CD1c-positive myeloid dendritic cell (primary cell): ENCODE results near the gene GABBR1.
A peak's percentile ranks its signal among the peaks of the same experiment; 100 is the strongest.

Experiments
- DNase-seq: peaks from one replicate; pipeline ENCODE4 v3.0.0-alpha.2; 2016; ENCODE audit errors: extremely low spot score

Gene GABBR1

DNA sequence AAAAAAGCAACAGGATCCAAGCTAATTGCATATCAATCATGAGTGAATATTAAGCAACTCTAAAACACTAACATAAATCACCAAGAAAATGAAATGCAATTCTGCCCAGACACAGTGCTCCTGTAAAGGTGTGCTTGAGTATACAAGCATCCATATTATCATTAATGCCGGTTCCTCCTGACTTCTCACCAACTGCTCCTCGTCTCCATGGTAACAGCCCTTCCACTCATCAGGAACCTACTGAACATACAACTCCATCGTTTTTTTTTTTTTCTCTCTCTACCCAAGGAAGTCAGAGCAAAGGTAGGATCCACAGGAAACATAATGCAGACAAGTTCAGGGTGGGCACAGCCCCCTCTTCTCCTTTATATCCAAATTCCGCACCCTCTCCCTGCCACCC, 12.4 kb downstream of the GABBR1 start:
- DNase-seq: no peak

DNA sequence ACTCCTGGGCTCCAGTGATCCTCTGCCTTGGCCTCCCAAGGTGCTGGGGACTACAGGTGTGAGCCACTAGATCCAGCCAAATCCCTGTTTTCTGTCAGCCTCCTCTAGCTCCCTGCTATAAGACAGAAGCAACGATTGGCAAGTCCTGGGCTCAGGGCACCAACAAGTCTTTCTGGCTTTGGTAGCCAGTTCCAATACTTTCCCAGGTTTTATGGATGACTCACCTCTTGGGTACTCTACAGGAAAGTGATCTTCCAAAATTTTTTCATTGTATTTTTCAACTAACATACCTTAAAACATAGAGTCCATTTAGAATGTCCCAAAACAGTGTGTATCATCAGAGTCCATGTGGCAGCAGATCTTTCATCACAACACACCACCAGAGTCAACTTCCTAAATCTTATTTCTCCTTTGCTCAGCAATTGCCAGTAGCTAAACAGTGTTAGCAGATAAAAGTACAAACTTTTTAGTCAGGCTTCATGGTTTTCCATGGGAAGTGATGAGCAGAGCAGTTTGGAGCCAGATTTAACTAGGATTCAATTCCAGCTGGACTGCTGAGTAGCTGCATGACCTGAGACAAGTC, 13.3 kb downstream of the GABBR1 start:
- DNase-seq: peak; percentile 34

DNA sequence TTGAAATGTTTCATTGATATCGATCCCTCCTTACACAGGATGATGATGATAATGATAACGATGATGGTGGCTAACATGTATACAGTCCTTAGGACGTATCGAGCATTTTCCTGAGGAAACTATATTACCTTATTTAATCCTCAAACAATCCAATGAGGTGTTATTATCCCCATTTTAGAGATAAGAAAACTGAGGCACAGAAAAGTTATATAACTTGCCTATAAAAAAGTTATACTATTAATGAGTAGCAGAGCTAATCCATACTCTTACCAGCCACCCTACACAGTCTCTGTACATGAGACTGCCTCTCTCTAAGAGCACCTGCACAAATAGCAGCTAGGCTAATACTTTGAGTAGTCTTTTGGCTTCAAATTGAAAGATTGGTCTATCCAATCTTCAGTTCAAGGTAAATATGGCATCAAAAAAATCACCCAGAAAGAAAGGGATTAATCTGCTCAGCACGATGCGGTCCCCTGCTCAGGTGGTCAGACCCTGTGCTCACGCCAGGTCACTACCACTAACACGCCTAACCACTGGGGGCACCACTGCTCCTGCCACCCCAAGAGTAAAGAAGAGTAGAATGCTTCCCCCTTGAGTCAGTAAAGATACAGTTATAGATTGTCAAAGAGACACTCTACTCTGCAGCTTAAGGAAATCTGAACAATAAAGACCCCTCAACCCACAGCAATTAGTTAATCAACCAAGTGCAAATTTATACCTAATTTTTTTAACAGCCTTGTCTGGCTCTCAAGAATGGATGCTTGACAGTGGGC, 15.0 kb downstream of the GABBR1 start:
- DNase-seq: no peak

GRCh38 chr6:29611426-29611825, 21.6 kb downstream of the GABBR1 start:
- DNase-seq: no peak

GRCh38 chr6:29610540-29610939, 22.4 kb downstream of the GABBR1 start:
- no peak for DNase-seq

DNA sequence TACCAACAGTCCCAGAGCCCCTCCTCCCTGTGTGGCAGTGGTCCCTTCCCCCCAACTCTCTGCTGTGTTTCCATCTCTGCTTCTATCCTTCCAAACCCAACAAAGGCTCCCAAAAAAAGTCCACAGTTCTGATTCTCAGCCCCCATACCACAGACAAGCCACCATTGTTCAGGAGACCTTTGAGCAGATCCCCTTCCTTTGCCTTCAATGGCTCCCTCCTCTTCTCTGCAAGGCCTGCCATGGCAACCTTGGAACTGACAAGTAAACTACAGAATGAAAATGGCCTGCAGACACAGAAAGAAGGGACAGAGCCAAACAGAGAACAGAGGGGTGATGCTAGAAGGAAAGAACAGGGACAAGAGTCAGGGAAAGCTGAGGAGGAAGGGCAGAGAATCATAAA, 24.9 kb downstream of the GABBR1 start:
- DNase-seq: no peak

- DNase-seq: no peak
These were observed 29.1 kb downstream of the GABBR1 start for GRCh38 chr6:29603930-29604329.

DNA sequence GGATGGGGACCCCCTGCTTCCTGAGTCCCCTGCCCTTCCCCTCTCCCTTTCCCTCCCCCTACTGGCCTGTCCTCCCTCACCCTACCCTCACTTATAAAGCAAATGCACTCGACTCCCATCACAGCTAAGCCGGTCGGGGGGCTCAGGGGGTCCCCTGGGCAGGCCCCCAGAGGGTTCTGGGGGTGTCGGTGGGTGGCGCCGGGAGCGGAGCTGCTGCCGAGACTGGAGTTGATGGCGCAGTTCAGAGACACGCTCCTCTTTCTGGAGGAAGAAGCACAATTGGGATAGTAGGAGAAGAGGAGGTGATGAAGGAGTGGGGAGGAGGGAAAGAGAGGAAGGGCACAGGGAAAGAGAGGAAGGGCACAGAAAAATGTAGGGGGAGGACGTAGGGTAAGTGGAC, 29.5 kb downstream of the GABBR1 start:
- DNase-seq: no peak

- DNase-seq: no peak
These were observed 30.2 kb downstream of the GABBR1 start for GRCh38 chr6:29602564-29603361.

- DNase-seq: no peak
These were observed 34.7 kb downstream of the GABBR1 start for GRCh38 chr6:29598172-29598747.

GRCh38 chr6:29597184-29597583, 35.8 kb downstream of the GABBR1 start:
- no peak for DNase-seq

DNA sequence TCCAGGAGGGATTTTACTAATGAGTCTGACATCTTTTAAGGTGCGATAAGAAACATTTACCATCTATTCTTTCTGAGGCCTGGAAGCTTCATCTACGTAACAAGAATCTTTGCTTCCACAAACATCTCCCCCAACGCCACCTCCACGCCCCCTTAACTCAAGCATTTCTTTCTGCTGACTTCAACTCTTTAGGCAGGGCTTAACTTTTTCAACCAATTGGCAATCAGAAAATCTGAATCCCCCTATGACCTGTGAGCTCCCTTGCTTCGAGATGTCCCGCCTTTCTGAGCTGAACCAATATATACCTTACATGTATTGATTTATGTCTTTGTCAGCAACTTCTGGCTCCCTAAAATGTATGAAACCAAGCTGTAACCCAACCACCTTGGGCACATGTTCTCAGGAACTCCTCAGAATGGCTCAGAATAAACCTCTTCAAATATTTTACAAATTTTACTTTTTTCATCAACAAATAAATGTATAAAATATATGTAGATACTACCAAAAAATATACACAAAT, 36.5 kb downstream of the GABBR1 start:
- no peak for DNase-seq

- no peak for DNase-seq
These were observed 39.7 kb downstream of the GABBR1 start for GRCh38 chr6:29593199-29593855.

- DNase-seq: no peak
These were observed 41.3 kb downstream of the GABBR1 start for GRCh38 chr6:29591677-29592076.

- DNase-seq: peak; percentile 2
These were observed 42.7 kb downstream of the GABBR1 start for GRCh38 chr6:29590218-29590808.

GRCh38 chr6:29589423-29590048, 43.4 kb downstream of the GABBR1 start:
- DNase-seq: peak; percentile 54

DNA sequence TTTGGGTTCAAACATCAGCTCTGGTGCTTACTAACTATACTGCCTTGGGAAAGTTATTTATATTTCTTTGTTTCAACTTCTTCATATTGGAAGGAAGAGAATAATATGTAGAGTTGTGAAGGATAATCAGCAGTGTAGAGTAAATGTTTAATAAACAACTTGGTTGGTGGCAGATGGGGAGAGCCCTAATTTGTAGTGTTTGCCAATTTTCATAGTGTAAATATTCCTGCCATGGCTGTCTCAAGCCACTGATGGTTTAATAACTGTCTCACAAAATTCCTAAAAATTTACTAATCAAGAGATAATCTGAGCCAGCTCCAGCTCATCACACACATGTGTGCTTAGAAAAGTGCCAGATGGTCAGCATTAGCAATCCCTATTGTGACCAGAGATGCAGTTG, 48.2 kb downstream of the GABBR1 start, which contains the start of gene OR2H2:
TSS of gene OR2H2 (plus strand) at position 301 of the 400 bp plus-strand sequence. CDS start 2,824 bp downstream, outside the sequence.
- no peak for DNase-seq

DNA sequence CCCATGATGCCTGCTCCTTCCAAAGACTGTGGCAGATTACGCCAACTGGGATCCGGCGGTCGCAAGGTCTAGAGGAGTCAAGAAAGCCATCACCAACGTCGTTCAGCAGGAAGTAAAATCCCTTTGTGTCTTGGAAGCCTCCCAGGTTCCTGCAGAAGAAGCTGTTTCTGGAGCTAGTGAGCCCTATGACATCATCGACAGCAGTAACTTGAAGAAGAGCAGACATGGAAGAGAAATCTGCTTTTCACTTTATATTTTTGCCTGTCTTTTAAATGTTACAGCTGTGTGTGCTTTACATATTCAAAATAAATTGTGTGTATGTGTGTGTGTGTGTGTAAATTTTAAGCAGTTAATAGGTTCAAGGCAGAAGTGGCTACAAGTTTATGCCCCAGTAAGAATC, 55.4 kb downstream of the GABBR1 start:
- DNase-seq: no peak

DNA sequence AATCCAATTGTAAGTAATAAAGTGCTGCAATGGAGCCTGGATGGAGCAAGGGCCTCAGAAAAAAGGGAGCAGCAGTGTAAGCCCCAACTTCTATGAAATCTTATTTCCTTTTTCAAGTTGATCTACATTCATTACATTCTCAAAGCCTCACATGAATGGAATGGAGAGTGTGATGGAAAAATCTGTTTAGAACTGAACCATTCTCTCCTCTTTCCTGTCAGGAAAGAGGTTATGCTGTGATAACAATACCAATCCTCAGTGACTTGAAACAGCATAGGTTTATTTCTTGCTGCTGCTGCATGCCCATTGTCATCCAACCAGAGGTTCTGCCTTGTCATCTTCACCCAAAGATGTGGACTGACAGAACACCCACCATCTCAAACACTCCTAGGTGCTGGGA, 56.9 kb downstream of the GABBR1 start:
- DNase-seq: no peak

DNA sequence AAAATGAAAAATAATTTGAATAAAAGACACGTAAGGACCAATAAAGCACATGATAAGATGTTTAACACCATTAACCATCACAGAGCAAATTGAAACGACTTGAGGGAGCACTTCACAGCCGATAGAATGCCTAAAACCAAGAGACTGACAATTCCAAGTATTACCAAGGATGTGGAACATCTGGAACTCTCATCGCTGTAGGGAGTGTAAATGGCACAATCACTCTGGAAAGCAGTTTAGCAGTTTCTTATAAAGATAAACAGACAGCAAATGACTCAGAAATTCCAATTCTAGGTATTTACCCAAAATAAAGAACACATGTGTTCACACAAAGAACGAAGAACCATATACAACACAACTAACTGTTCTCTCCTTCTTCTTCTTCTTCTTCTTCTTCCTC, 65.0 kb downstream of the GABBR1 start:
- DNase-seq: no peak

DNA sequence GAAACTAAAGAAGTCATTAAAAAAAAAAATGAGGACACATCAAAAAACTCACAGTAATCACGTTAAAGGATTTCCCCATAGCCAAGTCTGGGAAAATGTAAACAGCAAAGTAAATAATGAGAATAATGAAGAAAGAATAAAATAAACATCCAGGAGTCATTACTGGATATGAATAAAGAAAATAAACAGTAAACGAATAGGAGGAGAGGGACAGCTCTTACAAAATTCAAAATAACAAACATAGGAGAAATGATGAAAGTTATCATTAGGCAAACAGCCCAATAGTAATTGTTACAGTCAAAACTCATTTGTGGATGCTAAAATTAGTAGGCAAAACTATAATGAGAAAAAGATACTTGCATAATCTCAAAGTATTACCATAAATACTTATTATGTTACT, 65.4 kb downstream of the GABBR1 start:
- no peak for DNase-seq
